NCI-H2029 (cell line): ENCODE data around the gene TRIM63.

ENCODE experiments used
- DNase-seq: peaks from one replicate; lab custom pipeline; 2025; lab: John Stamatoyannopoulos, UW

TRIM63 gene

DNA sequence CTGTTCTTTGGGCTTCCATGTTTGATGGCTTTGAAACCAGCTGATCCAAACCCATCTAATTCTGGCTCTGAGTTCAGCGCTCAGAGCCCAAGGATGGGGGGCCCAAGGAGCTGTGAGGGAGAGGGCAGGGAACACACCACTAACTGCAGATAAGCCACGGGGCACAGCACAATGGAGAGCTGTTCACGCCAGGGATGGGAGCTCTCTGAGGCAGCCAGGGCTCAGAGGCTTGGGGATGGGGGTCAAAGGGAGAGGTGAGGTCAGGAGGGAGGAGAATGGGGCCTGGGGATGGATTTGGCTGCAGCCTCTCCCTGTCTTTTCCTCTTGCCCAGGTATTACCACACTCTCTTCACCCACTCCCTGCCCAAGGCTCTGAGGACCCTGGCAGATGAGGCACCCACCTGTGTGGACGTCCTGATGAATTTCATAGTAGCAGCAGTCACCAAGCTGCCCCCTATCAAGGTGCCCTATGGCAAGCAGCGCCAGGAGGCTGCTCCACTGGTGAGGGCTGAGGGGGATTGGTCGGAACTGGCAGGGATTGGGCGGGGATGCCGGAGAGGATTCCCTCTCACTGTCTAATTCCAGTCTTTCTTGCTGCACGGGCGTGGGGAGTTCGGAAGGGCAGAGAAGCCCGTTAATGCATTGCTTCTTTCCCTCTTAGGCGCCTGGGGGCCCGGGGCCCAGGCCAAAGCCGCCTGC lies 32.8 kb downstream of the TRIM63 start:
- DNase-seq: no peak

DNA sequence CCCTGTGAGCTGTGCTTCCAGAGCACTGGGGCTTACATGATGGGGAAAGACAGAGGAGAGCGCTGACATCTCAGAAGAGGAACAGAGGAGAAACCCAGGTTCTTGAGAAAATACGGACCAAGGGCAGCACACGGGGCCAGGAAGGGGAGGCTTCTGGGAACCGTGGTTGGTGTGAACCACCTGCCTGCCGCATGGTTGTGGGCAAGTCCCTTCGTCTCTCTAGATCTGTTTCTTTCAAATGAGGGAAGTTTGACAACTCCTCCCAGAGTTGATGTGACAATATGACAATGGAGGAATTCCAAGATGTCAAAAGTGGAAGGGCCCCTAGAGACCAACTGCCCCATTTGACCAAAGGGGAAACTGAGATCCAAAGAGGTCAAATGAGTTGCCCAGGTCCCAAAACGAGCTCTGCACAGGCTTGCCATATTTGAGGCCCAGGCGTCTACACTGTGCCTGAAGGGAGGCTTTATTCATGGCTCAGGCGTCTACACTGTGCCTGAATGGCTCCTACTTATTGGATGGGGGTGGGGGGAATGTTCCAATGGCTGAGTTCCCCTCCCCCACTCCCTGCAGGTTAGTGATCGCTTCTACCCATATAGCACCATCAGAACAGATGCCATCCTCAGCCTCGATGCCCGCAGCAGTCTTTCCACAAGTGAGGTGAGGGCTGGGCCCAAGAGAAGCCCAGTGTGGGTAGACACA lies 34.6 kb downstream of the TRIM63 start:
- DNase-seq: no peak

DNA sequence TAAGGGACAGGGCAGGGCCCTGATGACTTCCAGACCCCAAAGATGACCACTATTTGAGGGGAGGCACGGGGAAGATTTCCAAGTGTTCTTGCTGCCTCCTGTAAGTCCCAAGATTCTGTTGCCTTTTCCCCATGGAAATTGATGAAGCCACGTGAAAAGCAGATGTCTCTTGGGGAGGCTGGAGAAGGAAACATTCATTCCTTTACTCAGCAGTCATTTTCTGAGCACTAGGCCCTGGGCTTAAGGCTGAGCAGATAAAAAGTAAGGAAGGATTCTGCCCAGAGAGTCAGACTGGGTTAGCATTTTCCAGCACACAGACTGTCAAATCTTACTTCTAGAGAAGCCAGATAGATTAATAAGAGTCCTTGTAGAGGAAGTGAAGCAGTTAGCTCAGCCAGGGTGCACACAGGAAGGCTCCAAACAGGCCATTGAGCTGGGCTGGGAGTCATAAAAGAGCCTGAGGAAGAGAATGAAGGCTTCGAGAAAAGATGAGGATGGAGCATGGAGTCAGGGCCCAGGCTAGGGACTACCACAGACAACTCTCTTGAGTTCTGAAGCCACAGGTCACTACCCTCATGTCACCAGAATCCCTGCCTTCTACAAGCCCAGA lies 35.7 kb downstream of the TRIM63 start:
- no peak for DNase-seq

DNA sequence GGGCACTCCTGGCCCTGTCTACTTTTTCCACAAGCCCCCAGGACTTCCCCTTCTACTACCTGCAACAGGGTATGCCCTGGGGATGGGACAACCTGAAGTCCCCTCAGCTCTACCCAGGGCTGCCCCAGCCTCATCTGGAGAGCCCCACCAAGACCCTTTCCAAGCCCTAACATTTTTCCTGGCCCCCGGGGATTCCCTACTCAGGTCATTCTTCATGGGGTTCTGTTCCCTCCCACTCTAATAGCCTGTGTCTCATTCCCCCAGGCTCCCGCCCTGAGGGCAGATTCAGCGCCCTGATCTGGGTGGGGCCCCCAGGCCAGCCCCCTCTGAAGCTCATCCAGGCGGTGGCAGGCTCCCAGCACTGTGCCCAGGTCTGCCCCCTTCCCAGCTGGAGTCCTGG lies 36.2 kb downstream of the TRIM63 start:
- DNase-seq: no peak

DNA sequence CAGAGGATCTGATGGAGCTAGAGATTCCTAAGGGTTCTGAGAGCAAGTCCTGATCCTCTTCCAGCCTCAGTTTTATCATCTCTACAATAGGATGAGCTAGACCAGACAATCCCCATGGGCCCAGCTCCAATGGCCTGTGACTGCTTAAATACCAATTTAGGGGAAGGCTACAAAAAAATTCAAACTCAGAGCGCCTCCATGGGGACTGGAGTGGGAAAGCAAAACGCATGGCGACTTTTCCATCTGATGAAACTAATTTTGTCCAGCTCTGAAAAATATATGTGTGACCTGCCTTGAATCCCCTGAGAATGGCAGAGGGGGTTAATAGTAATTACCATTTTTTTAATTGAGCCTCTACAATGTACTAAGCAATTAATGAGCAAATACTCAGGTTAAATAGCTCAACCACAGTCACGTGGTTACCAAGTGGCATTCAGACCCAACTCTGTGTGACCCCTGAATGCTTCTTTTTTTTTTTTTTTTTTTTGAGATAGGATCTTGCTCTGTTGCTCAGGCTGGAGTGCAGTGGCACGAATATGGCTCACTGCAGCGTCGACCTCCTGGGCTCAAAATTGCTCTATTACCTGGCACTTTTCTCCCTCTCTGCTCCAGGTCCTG lies 37.5 kb downstream of the TRIM63 start:
- no peak for DNase-seq

DNA sequence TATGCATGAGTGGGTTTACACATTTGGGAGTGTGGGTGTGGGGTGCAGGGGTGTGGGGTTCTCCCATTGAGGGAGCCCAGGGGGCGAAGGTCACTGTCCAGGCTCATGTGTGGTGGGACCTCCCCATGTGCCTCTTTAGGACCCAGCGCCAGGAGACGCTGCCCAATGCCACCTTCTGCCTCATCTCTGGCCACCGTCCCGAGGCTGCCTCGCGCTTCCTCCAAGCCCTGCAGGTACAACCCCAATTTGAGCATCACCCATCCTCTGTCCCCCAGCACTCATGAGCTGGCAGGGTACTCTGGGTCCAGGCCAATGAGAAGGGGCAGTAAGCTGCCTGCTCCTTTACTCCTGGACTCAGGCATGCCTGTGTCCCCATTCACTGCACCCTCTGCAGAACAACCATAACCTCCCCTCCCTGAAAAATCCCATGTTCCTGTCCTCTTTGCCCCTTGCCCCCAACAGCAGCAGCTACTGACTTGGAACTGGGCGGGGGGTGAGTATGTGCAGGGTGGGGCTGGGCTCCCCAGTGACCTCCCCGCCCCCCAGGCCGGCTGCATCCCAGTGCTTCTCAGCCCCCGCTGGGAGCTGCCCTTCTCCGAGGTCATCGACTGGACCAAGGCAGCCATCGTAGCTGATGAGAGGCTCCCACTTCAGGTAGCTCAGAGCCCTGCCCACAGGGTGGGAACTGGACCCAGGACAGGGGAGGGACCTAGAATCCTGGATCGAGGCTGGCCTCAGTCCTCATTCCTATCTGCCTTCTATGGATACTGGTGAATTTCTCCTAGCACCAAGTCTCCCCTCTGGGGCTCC lies 38.2 kb downstream of the TRIM63 start:
- no peak for DNase-seq

DNA sequence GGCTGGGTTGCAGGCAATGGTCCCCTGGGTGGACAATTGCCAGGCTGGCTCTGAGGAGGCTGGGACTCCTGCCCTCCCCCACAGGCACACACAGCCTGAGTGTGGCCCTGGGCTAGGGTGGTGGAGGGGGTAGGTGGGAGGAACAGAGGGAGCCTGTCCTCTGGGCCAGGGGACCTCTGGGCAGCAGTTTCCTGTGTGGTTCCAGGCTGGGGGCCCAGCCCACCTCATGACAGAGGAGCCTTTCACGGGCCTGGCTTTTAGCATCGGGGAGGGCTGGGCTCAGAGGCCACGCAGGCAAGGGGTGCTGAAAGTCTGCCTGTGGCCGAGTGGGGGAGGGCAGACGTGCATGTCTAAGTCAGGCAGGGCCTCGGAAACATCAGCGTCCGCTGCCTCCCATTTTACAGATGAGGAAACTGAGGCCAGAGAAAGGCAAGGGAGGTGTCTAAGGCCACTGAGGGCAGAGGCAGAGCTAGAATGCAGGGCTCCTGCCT lies 38.9 kb downstream of the TRIM63 start:
- DNase-seq: no peak

DNA sequence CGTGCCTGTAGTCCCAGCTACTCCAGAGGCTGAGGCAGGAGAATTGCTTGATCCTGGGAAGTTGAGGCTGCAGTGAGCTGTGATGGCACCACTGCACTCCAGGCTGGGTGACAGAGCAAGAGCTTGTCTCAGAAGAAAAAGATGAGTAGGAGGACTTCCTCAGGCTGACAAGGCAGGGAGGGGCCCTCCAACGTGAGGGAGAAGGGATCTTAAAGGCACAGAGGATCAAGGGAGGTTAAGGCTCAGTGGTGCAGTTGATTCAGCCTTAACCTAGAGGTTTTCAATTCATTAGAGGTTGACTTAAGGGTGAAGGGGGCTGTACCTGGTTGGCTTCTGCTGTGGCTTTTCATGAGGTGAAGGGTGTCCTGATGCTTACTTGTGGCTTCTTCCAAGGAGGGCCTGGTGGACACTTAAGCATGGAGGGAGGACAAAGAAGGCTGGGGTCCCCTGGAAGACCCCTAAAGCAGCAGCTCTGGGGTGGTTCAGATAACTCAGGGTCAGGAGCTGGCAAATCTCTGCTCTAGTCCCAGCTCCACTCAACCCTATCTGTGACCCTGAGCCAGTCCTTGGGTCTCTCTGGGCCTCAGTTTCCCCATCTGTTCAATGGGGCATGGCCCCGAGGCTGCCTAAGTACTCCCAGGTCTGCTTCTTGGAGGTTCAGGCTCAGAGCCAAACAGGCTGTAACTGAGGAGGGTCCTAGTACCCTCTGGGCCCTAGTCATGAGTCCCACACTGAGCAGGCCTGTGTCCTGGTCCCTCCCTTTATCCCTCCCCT lies 39.5 kb downstream of the TRIM63 start:
- no peak for DNase-seq

DNA sequence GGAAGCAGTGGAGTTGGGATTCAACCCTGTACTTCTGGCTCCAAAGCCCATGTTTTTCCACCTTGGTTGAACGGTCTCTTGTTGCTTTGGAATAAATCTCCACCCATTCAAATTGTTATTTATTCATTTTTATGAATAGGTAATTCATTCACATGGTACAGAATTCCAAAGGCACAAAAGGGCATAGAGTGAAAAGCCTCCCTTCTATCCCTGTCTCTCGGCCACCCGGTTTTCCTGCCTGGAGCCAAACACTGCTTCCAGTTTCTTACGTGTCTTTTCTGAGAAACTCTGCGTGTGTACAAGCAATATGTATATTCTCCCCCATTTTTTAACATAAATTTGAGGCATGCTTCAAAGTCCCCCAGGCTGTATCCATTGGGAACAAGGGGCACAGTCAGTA lies 41.9 kb downstream of the TRIM63 start:
- no peak for DNase-seq

DNA sequence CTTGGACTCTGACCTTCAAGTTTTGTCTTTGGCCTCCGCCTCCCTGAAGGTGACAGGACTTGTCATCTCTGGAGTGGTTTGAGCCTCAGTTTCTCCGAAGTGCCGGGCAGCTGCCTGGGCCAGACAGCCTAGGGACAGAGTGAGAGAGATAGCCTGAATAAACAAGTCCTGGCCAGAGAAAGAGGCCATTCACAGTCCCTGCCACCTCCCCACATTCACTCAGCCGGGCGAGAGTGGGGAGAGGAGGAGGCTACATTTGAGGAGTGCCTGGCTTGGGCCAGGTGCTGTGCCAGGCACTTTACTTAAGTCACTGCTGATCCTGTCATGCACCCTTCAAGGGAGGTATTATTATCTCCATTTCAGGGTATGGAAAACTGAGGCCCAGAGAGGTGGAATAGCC lies 42.4 kb downstream of the TRIM63 start:
- no peak for DNase-seq

DNA sequence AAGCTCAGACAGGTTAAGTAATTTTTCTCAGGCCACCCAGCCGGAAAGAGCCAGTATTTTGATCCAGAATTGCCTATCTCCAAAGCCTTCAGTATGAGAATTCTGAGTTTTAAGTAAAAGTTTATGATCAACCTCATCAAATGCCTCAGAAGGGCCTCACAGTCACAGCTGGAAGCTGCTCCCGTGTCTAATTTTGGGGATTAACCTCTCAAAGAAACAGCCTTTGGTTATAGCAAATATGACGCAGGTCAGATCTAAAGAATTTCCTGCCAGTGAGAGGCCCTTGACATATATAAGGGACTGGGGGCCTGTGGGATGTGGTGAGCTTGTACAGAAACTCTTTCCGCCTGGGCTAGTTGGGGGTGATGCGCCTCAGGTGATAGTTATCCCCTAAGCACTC lies 43.6 kb downstream of the TRIM63 start:
- DNase-seq: no peak

DNA sequence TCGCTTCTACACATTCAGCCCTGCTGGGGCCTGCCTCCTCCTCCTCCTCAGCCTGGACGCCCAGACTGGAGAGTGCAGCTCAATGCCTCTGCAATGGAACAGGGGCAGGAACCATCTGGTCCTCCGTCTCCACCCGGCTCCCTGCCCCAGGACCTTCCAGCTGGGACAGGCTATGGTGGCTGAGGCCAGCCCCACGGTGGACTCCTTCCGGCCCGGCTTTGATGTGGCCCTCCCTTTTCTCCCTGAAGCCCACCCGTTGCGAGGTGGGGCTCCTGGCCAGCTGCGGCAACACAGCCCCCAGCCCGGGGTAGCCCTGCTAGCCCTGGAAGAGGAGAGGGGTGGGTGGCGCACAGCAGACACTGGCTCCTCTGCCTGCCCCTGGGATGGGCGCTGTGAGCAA lies 44.4 kb downstream of the TRIM63 start:
- no peak for DNase-seq

DNA sequence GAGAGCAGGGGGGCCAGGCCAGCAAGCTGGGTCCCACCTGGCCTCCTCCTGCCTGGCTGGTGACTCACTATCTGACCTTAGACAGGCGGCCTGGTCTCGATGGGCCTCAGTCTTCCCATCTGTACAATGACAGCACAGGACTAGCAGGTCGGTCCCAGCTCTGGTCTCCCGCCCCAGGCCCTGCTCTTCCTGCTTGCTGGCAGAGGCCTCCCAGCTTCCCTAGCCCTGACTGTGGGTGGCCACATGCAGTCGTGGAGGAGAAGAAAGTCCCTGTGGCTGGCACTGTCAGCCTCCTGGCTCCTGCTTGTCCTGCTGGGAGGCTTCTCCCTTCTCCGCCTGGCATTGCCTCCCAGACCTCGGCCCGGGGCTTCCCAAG lies 45.0 kb downstream of the TRIM63 start:
- no peak for DNase-seq

DNA sequence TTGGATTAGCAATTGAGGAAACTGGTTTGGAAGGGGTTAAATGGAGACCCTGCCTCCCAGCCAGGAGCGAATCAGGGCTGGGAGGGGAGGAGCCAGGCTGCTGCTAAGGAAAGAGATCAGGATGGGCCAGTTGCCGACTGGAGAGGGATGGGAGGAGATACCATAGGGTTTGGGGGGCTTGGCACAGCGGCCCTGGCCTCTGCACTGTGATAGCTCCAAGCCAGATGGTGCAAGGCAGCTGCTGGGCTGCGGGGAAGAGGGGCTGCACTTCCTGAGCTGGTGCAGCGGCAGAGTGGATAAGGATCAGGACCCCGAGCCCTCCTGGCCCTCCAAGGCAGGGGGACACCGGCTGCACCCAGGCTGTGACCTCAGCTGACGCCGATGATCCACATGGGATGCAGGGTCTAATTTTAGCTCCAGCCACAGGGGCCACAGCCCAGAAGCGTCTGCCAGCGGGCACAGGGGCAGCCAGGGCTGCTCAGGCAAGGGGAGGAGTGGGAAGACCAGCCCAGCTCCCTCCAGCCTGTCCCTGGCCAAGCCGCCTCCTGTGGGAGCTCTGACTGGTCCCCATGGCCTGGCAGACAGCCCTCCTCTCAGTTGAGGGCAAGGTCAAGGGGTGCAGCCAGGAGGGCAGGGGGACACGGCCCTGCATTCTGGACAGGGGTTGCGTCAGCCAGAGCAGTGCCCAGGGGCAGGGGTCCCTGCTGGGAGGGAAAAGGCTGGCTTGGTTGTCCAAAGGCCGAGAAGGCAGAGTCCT lies 45.6 kb downstream of the TRIM63 start, which contains the start of gene EXTL1:
Gene EXTL1 (plus strand): TSS at position 129 of the 757 bp plus-strand sequence. CDS start 872 bp downstream, outside the sequence.
- DNase-seq: no peak

DNA sequence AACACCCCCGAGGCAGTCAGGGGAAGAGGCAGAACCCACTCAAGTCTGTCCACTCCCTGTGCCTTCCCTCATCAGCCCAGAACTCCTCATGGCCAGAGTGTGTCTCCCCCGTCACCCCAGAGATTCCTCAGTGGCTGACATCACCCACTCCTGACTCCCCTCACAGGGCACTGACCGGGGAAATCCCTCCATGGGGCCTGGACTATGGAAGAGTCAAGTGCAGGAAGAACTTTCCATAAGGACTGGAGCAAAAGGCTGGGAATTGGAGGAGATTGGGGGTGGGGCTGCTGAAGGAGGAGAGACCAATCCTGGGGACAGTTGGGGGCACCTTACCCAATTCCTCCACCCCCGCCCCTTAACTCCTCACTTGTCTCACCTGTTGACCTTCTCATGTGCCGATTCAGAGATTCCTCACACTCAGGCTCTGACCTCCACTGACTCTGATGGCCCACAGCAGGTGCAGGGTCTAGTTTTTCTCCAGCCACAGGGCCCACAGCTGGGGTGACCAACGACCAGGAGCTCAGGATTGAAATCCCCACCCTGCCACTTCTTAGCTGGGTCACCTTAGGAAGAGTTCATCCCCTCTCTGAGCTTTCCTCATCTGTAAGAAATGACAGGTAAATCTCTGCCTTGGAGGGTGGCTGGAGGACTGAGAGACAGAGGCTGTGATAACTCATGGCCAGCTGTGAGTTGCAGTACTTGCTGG lies 46.3 kb downstream of the TRIM63 start:
- DNase-seq: no peak

DNA sequence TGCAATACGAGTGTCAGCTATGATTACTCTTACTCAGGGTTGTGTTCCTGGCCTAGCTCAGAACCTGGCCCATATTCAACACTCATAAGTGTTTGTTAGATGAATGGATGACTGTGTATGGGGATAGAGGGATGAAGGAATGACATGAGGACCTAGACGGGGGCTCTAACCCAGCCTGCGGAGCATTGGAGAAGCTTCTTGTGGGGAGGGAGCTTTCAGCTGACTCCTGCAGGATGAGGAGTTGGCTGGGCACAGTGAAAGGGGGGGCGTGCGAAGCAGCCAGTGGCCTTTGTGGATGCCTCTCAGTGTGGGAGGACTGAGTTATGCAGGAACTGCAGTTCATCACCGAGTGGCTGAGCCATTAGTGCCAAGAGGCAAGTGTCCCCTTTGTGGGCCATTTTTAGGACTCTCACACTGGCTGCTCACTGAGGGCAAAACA lies 47.1 kb downstream of the TRIM63 start:
- DNase-seq: no peak

DNA sequence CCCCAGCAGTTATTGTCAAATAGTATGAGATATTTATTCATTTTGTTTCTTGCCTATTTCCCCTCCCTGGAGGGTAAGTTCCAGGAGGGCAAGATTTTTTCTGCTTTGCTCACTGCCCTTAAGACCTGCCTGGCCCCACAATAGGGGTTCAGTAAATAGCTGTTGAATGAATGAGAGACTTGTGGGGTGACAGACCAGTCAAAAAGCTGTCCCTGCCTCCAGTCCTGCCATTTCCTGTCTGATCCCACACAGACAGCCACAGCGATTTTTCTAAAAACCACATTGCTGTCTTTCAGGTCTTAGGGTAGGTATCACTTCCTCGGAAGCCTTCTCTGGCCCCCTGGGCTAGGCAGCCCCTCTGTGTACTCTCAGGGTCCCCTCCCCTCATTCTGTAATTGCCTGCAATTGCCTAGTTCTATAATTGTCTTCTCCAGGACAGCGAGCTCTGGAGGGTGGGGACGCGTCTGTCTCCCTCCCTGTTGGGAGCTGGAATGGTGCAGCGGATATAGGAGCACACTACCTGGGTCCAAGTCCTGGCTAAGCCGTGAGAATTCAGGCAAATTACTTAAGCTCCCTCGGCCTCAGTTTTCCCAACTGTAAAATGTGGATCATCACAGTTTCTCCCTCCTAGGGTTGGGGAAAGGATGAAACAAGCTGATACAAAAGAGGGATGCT lies 47.7 kb downstream of the TRIM63 start:
- no peak for DNase-seq

DNA sequence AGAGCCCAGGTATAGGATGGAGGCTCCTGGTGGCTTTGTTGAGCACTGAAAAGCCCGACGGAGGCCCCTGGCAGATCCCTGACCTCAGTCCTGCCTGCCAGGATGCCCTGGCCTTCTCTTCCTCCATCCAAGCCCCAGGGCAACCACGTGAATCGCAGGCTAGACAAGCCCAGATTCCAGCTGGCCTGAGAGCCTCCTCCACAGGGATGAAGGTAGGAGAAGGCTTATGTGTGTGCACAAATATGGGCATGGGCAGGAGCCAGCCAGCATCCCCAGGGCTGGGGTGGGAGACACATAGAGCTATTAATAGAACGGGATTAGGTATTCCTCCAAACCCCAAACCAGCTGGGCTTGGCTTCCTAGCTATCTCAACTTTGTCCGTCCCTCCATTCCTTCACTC lies 49.8 kb downstream of the TRIM63 start:
- DNase-seq: no peak

DNA sequence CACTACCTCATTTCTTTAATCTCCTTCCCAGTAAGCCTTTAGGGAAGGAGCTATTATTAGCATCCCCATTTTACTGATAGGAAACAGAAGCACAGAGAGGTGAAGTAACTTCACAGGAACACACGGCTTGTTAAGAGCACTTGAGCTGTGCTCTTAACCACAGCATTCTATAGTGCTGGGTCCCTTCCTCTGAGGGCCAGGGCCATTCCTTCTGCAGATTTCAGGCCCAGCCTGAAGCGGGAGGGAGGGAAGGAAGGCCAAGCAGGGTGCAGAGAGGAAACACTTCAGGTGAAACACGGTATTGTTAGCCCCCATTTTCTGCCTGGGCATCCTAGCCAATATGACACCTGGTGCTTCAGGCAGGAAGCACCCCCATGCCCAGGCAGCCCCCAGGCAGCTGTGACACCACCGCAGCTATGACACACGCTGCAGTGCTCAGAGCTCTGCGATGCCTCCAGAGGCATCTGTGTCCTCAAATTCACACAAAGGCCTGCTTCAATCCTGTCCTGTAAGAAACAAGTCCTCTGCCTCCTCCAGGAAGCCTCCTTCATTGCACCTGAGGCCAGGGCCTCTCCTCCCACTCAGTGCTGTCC lies 50.4 kb downstream of the TRIM63 start:
- DNase-seq: no peak
